H1 (cell line): ENCODE results near the gene KRTAP20-3. TPM values are rescaled to one million over a fixed set of nuclear protein-coding genes. Genes with fewer than 3 reads are reported as not detected.

Experiments
- CTCF ChIA-PET: fragments of 300-600 bp; sonication (Branson Sonifier 250); formaldehyde crosslinking; loops from one replicate; lab custom pipeline; 2021; ENCODE audit not compliant: partially characterized antibody; lab: Charles Lee
- POLR2A ChIA-PET: fragments of 300-600 bp; sonication (Branson Sonifier 250); formaldehyde crosslinking; loops from one replicate; lab custom pipeline; 2021; ENCODE audit warnings: inconsistent platforms; ENCODE audit not compliant: partially characterized antibody; lab: Charles Lee
- DNase-seq, 2 experiments: peaks; one replicate each; pipeline versions ENCODE4 v3.0.0 to v3.0.0-alpha.2; 2010 to 2022; ENCODE audit warnings: low spot score in 2 of 2, low read depth in 1 of 2, mixed read lengths in 1 of 2
- FAIRE-seq: peaks from 2 replicates; lab custom pipeline; 2011; peaks lifted over from hg19 to GRCh38; lab: Jason Lieb, UNC
- H2AFZ ChIP-seq: 2 replicates; pipeline ENCODE4 v1.8.1; 2012; ENCODE audit warnings: low read length, inconsistent platforms
- H2AK5ac ChIP-seq: 2 replicates; pipeline ENCODE4 v1.6.1; 2013; ENCODE audit warnings: low read depth, low read length
- H2BK120ac ChIP-seq: replicated peaks from 2 replicates; pipeline ENCODE3; 2013; ENCODE audit warnings: low read depth, low read length, inconsistent platforms
- H2BK12ac ChIP-seq: 2 replicates; pipeline ENCODE4 v1.6.1; 2013; ENCODE audit warnings: low read depth, low read length
- H2BK15ac ChIP-seq: 2 replicates; pipeline ENCODE4 v1.6.1; 2013; ENCODE audit warnings: low read length
- H2BK20ac ChIP-seq: 2 replicates; pipeline ENCODE4 v1.6.1; 2013; ENCODE audit warnings: low read length
- H2BK5ac ChIP-seq: 2 replicates; pipeline ENCODE4 v1.6.1; 2013; ENCODE audit warnings: low read depth, low read length
- H3K14ac ChIP-seq: 2 replicates; pipeline ENCODE4 v1.6.1; 2013; ENCODE audit warnings: inconsistent platforms; ENCODE audit not compliant: insufficient read length
- H3K18ac ChIP-seq: 2 replicates; pipeline ENCODE4 v1.6.1; 2013; ENCODE audit warnings: low read length; ENCODE audit errors: extremely low read depth
- H3K23ac ChIP-seq: 2 replicates; pipeline ENCODE4 v1.6.1; 2013; ENCODE audit warnings: inconsistent platforms; ENCODE audit not compliant: insufficient read length
- H3K23me2 ChIP-seq: 2 replicates; pipeline ENCODE4 v1.6.1; 2013; ENCODE audit warnings: low read depth, low read length
- H3K27ac ChIP-seq: 2 replicates; pipeline ENCODE4 v1.6.1; 2011; ENCODE audit warnings: low read depth, low read length, inconsistent platforms
- H3K27me3 ChIP-seq, 4 experiments: replicated peaks in 1 of 4; 1 replicate in 1 of 4; 2 replicates in 3 of 4; pipeline versions ENCODE4 v1.6.1 to v1.8.1; 2011 to 2013; ENCODE audit warnings: low read length in 3 of 4, mild to moderate bottlenecking in 3 of 4, inconsistent platforms in 2 of 4, mixed read lengths in 2 of 4, moderate library complexity in 1 of 4; ENCODE audit not compliant: control insufficient read depth in 3 of 4, insufficient read depth in 3 of 4; ENCODE audit errors: extremely low read depth in 1 of 4
- H3K36me3 ChIP-seq, 4 experiments: 2 replicates each; pipeline versions ENCODE4 v1.6.1 to v1.8.1; 2011 to 2013; ENCODE audit warnings: mild to moderate bottlenecking in 4 of 4, low read length in 3 of 4, moderate library complexity in 2 of 4, control low read depth in 1 of 4, inconsistent platforms in 1 of 4; ENCODE audit not compliant: insufficient read depth in 4 of 4, control insufficient read depth in 2 of 4
- H3K4ac ChIP-seq: replicated peaks from 2 replicates; pipeline ENCODE3; 2013; ENCODE audit warnings: low read length, low read depth, mixed read lengths, inconsistent platforms; ENCODE audit not compliant: insufficient read length
- H3K4me1 ChIP-seq, 4 experiments: replicated peaks in 1 of 4; 1 replicate in 1 of 4; 2 replicates in 3 of 4; pipeline versions ENCODE4 v1.6.1 to v1.8.1; 2011 to 2013; ENCODE audit warnings: low read length in 3 of 4, inconsistent platforms in 2 of 4, mixed read lengths in 1 of 4; ENCODE audit not compliant: insufficient read depth in 4 of 4, control insufficient read depth in 3 of 4
- H3K4me2 ChIP-seq, 2 experiments: 2 replicates each; pipeline versions ENCODE4 v1.6.1 to v1.8.1; 2011 to 2013; ENCODE audit warnings: low read depth in 2 of 2, low read length in 2 of 2, control low read depth in 1 of 2, inconsistent platforms in 1 of 2, mild to moderate bottlenecking in 1 of 2; ENCODE audit not compliant: insufficient read depth in 1 of 2
- H3K4me3 ChIP-seq, 4 experiments: fragments of 200-600, 300-600 bp in 1 of 4; sonication (generic), shearing (Covaris generic), sonication (Bioruptor Twin) in 1 of 4; 2 replicates each; pipeline versions ENCODE4 v1.5.1 to v1.8.1; 2011 to 2016; ENCODE audit warnings: low read length in 4 of 4, low read depth in 3 of 4, control low read depth in 2 of 4, inconsistent platforms in 2 of 4, mild to moderate bottlenecking in 2 of 4, mixed read lengths in 1 of 4, moderate library complexity in 1 of 4; ENCODE audit not compliant: insufficient read depth in 2 of 4; ENCODE audit errors: extremely low read depth in 1 of 4
- H3K56ac ChIP-seq: replicated peaks from 2 replicates; pipeline ENCODE3; 2013; ENCODE audit warnings: low read depth, mild to moderate bottlenecking, mixed read lengths, low read length, inconsistent platforms; ENCODE audit not compliant: insufficient read length
- H3K79me1 ChIP-seq: 2 replicates; pipeline ENCODE4 v1.6.1; 2013; ENCODE audit warnings: low read depth, low read length, control low read depth
- H3K79me2 ChIP-seq, 2 experiments: 2 replicates each; pipeline versions ENCODE4 v1.6.1 to v1.8.1; 2012 to 2013; ENCODE audit warnings: low read length in 2 of 2, mild to moderate bottlenecking in 2 of 2, inconsistent platforms in 1 of 2; ENCODE audit not compliant: insufficient read depth in 2 of 2, control insufficient read depth in 1 of 2
- H3K9ac ChIP-seq, 4 experiments: replicated peaks in 1 of 4; 1 replicate in 1 of 4; 2 replicates in 3 of 4; pipeline versions ENCODE4 v1.6.1 to v1.8.1; 2011 to 2013; ENCODE audit warnings: low read depth in 3 of 4, low read length in 3 of 4, control low read depth in 2 of 4, mild to moderate bottlenecking in 2 of 4, moderate library complexity in 2 of 4, inconsistent platforms in 1 of 4; ENCODE audit errors: extremely low read depth in 1 of 4
- H3K9me3 ChIP-seq, 2 experiments: 2 replicates each; pipeline versions ENCODE4 v1.6.1 to v1.8.1; 2012 to 2013; ENCODE audit warnings: mild to moderate bottlenecking in 2 of 2, moderate library complexity in 2 of 2, control low read depth in 1 of 2, inconsistent platforms in 1 of 2, low read depth in 1 of 2, low read length in 1 of 2, mixed read lengths in 1 of 2; ENCODE audit not compliant: insufficient read depth in 2 of 2
- H4K20me1 ChIP-seq, 2 experiments: replicated peaks in 1 of 2; 2 replicates each; pipeline versions ENCODE3 to v1.8.1; 2011 to 2013; ENCODE audit warnings: inconsistent platforms in 2 of 2, low read length in 2 of 2, mild to moderate bottlenecking in 1 of 2; ENCODE audit not compliant: insufficient read depth in 2 of 2, control insufficient read depth in 1 of 2
- H4K5ac ChIP-seq: 2 replicates; pipeline ENCODE4 v1.6.1; 2013; ENCODE audit warnings: low read length, low read depth, mixed read lengths, inconsistent platforms; ENCODE audit not compliant: insufficient read length
- H4K8ac ChIP-seq: 2 replicates; pipeline ENCODE4 v1.8.0; 2013; ENCODE audit warnings: mild to moderate bottlenecking, moderate library complexity, low read length, inconsistent platforms; ENCODE audit not compliant: insufficient read depth; ENCODE audit errors: extremely low read depth
- H4K91ac ChIP-seq: replicated peaks from 2 replicates; pipeline ENCODE3; 2013; ENCODE audit warnings: low read length, mixed read lengths, inconsistent platforms; ENCODE audit not compliant: insufficient read length
- CBX8 ChIP-seq: fragments of 300-800, 300-1000 bp; sonication (generic); IDR thresholded peaks from 2 replicates; pipeline ENCODE4 v1.7.1; 2016; ENCODE audit warnings: low read depth, low read length, borderline replicate concordance
- CEBPB ChIP-seq: IDR thresholded peaks from 2 replicates; pipeline ENCODE4 v1.6.1; 2012; ENCODE audit warnings: low read depth, low read length
- EZH2 ChIP-seq: fragments of 200-600 bp; sonication (generic); IDR thresholded peaks from 2 replicates; pipeline ENCODE4 v1.7.1; 2012; ENCODE audit warnings: low read depth, mild to moderate bottlenecking, moderate library complexity, low read length, inconsistent platforms; ENCODE audit not compliant: severe bottlenecking
- HDAC2 ChIP-seq, 2 experiments: fragments of 300-600 bp in 1 of 2; sonication (generic) in 1 of 2; IDR thresholded peaks; 2 replicates each; pipeline ENCODE4 v1.6.1; 2011 to 2012; ENCODE audit warnings: low read depth in 2 of 2, low read length in 2 of 2, mild to moderate bottlenecking in 2 of 2, moderate library complexity in 2 of 2, borderline replicate concordance in 1 of 2, inconsistent platforms in 1 of 2
- MAFK ChIP-seq: IDR thresholded peaks from 2 replicates; pipeline ENCODE4 v1.6.1; 2012; ENCODE audit warnings: low read depth, mild to moderate bottlenecking, improper control_type of control experiment, low read length
- NRF1 ChIP-seq: IDR thresholded peaks from 2 replicates; pipeline ENCODE4 v1.6.1; 2011; ENCODE audit warnings: mild to moderate bottlenecking, low read depth, low read length, improper control_type of control experiment
- SIN3A ChIP-seq, 2 experiments: IDR thresholded peaks in 1 of 2; conservative IDR thresholded peaks in 1 of 2; 2 replicates each; pipeline ENCODE4 v1.6.1; 2011 to 2012; ENCODE audit warnings: low read length in 2 of 2, improper control_type of control experiment in 1 of 2, low read depth in 1 of 2, mild to moderate bottlenecking in 1 of 2
- SIX5 ChIP-seq: IDR thresholded peaks from 2 replicates; pipeline ENCODE4 v1.6.1; 2011; ENCODE audit warnings: mild to moderate bottlenecking, low read depth, low read length
- SP1 ChIP-seq: IDR thresholded peaks from 2 replicates; pipeline ENCODE4 v1.6.1; 2011; ENCODE audit warnings: low read depth, low read length
- SP4 ChIP-seq: IDR thresholded peaks from 2 replicates; pipeline ENCODE4 v1.6.1; 2012; ENCODE audit warnings: low read length, inconsistent platforms
- SRF ChIP-seq: IDR thresholded peaks from 2 replicates; pipeline ENCODE4 v1.6.1; 2011; ENCODE audit warnings: mild to moderate bottlenecking, low read depth, low read length, moderate library complexity
- TEAD4 ChIP-seq: IDR thresholded peaks from 2 replicates; pipeline ENCODE4 v1.6.1; 2012; ENCODE audit warnings: low read depth, low read length, inconsistent platforms, mixed read lengths
- WGBS, 2 experiments: shearing (Covaris generic) in 1 of 2; methylation state at CpG; one replicate each; pipeline versions ENCODE4 v1.1.6 to v1.1.7; 2013 to 2015; ENCODE audit warnings: low lambda C conversion rate in 2 of 2, mixed read lengths in 2 of 2, inconsistent platforms in 1 of 2, low coverage in 1 of 2, missing lambda C conversion rate in 1 of 2; ENCODE audit not compliant: insufficient replicate concordance in 2 of 2, insufficient coverage in 1 of 2, insufficient read length in 1 of 2; ENCODE audit errors: extremely low coverage in 1 of 2, missing lambda C conversion rate in 1 of 2; 5-methylcytosine and 5-hydroxymethylcytosine counted together
- polyA plus RNA-seq, 7 experiments: library from polyadenylated mRNA; depleted of rRNA in 3 of 7; stranded (reverse) in 5 of 7; unstranded in 2 of 7; fragments of >200 nt in 5 of 7; fragments of 200-250 nt in 2 of 7; gene quantifications; 1 replicate in 5 of 7; 2 replicates in 1 of 7; 4 replicates in 1 of 7; pipeline versions ENCODE4 v1.2.1 to v1.2.3, GENCODE V29; 2011 to 2013; ENCODE audit warnings: missing spikeins in 2 of 7, mixed read lengths in 2 of 7
- total RNA-seq: library from RNA; stranded (reverse); fragmentation: NEBNext Ultra II Directional; extraction: Animal tissue kit (Norgen Biotek cat#: 25700); gene quantifications from 2 replicates; pipeline ENCODE4 v1.2.1, GENCODE V29; 2021

The KRTAP20-3 gene
- total and polyA plus RNA-seq, 2 of the 8 experiments (the other 6 are each of a cell fraction or from before 2014, with no cell fraction given) = not detected

DNA sequence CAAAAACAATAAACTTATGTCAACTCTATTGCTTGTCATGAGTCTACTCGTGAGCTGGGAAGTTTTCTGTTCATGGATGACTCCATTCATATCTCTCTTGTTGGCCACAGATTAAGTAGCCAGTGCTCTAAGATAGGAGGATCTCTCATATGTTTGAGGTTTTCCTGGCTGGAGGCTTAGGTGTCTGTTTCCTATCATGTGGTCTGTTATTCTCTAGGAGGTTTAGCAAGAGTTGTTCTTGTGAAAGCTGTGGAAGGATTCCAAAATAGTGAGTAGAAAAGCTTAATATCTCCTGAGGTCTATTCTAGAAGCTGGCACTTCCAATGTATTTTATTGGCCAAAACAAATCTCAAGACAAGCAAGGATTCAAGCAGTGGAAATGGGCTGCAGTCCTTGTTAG lies 13.5 kb upstream of the KRTAP20-3 start:
- Histone ChIP-seq H4K20me1 (no peaks in the 10 kb centered on the region), H3K27ac (no peak overlapping the region), H3K4me1 (peaks cover 0 to 2% (median 0%) of the 10 kb centered on the region in 4 experiments; a peak in 2 of 7 replicates), H3K4me3 (no peak overlapping the region), H3K18ac (no peak overlapping the region), H2BK20ac (no peak overlapping the region), H4K91ac (no peak overlapping the region), H3K79me2 (no peaks in the 10 kb centered on the region), H3K27me3 (peaks cover 0 to 1% (median 0%) of the 10 kb centered on the region in 4 experiments; a peak in 1 of 7 replicates), H4K5ac (no peak overlapping the region), H2BK15ac (no peak overlapping the region), H2AFZ (no peak overlapping the region), H3K4ac (no peak overlapping the region), H2BK12ac (no peak overlapping the region), H3K23ac (no peak overlapping the region), H3K79me1 (no peaks in the 10 kb centered on the region), H4K8ac (no peak overlapping the region), H2BK5ac (no peak overlapping the region), H3K9ac (no peak overlapping the region), H3K4me2 (no peak overlapping the region), H3K23me2 (no peaks in the 10 kb centered on the region), H3K36me3 (no peaks in the 10 kb centered on the region), H3K9me3 (peaks cover 7% of the 10 kb centered on the region in 2 experiments), H3K14ac (no peak overlapping the region), H2AK5ac (no peak overlapping the region), H3K56ac (no peak overlapping the region), H2BK120ac (no peak overlapping the region)
- CTCF ChIA-PET = no interaction called here
- POLR2A ChIA-PET = no interaction called here
- 83% methylated on average over 1 of the region's 1 CpG; no CpG with 5 or more reads in 1 of the 2 experiments for WGBS, 2 experiments
- TF ChIP-seq EZH2 (no peak), NRF1 (no peak), CBX8 (no peak), SIX5 (no peak), SIN3A (conservative IDR thresholded peaks at IDR 0.05 in 1 of 2, IDR thresholded peaks at IDR 0.05 in 1 of 2; ENCODE audit: low read depth in 1 of 2, low read length in 2 of 2) (no peak), CEBPB (no peak), SP1 (no peak), TEAD4 (no peak), HDAC2 (IDR thresholded peaks at IDR 0.05; ENCODE audit: borderline replicate concordance in 1 of 2, low read depth in 2 of 2, low read length in 2 of 2) (no peak), SP4 (no peak), MAFK (no peak), SRF (no peak)
- no peak for DNase-seq
- no peak for FAIRE-seq
